A549 treated with AZD2906 at 1 μM for 4 hours (cell line): ENCODE measurements around the gene MMP28. TPM values are rescaled to one million over a fixed set of nuclear protein-coding genes. Genes with fewer than 3 reads are reported as not detected.

Source experiments
- total RNA-seq: library from RNA; stranded (reverse); fragments of 200-300 nt; extraction: Qiagen RNA extraction; gene quantifications from 5 replicates; pipeline ENCODE4 v1.2.3, GENCODE V29; 2022

Gene MMP28, protein sequence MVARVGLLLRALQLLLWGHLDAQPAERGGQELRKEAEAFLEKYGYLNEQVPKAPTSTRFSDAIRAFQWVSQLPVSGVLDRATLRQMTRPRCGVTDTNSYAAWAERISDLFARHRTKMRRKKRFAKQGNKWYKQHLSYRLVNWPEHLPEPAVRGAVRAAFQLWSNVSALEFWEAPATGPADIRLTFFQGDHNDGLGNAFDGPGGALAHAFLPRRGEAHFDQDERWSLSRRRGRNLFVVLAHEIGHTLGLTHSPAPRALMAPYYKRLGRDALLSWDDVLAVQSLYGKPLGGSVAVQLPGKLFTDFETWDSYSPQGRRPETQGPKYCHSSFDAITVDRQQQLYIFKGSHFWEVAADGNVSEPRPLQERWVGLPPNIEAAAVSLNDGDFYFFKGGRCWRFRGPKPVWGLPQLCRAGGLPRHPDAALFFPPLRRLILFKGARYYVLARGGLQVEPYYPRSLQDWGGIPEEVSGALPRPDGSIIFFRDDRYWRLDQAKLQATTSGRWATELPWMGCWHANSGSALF
- 4.9 to 8.4 TPM (median 7.1 TPM) in 5 replicates for total RNA-seq

DNA sequence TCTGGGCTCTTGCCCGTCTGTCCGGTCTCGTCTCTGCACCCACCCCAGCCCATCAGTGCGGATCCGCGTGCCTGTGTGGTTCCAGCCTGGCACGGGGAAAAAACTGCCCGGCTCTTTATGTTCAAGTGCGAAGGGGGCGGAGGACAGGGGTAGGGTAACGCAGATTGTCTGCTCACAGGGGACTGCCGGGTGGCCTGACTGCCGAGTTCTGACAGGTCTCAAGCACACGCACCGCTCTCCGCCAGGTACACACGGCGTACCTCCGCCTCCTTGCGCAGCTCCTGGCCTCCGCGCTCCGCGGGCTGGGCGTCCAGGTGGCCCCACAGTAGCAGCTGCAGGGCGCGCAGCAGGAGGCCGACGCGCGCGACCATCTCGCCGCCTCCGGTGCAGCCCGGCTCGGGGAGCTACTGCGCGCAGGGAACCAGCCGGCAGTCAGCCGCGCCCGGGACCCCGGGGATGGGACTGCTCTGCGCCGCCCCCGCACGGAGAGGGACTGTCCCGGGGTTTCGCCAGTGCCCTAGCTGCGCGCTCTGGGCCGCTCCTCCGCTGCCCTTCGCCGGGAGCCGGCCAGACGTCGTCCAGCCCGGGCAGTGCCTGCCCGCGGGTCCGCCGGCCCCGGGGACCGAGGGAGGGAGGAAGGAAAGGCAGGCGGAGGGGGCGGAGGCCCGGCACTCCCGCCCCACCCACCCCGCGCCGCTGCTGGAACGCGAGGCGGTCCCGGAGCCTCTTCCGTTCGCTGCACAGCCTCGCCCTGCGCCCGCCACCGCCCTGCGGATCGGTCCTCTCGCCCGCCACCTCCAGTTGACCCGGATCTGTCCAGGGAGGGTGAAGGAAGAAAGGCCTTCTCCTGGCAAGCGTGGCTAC lies at the start of gene MMP28:
Gene MMP28 (minus strand): TSS at position 635 of the 864 bp plus-strand sequence. CDS start 264 bp downstream, at position 371.

DNA sequence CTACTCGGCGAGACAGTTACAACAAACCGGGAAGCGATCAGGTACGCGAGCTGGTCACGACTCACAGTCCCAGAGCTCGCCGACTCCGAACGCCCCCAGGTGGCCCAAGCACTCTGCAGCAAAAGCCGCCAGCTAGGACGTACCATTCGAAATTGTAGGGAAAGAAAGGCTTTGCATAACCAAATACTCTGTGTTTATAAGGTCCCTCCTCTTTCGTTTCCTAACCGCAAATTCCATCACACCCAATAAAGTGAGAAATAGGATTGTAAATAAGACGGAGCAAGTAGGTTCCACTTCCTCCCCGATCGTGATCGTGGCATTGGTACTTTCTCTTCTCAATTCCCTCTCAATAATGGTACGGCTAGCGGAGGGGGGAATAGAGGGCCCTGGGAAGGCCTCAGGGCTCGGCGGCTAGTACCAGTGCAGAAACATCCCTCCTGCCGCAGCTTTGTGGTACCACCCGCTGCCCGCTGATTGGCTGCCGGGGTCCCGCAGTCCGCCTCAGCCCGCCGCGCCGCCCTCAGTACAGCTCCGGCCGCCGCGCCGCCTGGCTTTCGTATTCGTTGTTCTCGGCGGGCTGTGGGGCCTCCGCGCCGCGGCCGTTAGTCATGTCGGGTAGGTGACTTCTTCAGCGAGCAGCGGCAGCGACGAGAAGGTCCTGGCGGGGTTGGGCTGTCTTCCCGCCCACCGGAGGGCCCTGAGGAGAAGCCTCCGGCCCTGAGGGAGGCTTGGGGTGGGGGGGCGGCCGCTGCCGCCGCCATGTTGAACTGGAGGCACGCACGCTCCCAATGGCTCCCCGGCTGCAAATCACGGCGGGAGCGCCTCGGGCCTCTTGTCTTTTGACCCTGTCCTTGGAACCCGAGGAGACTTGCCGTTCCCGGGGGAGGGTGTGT lies 13.8 kb upstream of the MMP28 start, which contains the start of gene TAF15:
Gene TAF15 (plus strand): TSS at position 523 of the 893 bp plus-strand sequence. CDS start 86 bp downstream, at position 609.

DNA sequence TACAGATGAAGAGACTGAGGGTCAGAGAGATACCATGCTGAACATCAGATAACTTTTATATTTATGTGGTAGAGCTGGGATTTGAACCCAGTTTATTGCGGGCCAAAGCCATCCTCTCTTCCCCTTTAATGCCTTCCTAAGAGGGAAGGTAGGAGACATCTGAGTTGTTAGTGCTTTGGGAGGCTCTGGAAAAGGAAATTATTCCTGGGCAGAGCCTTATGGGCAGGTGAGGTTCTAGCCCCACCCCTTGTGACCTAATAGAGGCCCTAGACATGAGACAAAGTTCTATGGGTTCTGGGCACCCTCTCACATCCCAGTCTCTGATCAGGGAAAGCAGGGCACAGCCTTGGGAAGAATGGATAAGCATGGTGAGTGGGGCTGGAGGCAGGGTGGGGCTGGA lies 34.9 kb downstream of the MMP28 start, which contains the start of gene C17orf50:
Gene C17orf50 (plus strand): TSS at position 301 of the 400 bp plus-strand sequence. CDS start 55 bp downstream, at position 356.

DNA sequence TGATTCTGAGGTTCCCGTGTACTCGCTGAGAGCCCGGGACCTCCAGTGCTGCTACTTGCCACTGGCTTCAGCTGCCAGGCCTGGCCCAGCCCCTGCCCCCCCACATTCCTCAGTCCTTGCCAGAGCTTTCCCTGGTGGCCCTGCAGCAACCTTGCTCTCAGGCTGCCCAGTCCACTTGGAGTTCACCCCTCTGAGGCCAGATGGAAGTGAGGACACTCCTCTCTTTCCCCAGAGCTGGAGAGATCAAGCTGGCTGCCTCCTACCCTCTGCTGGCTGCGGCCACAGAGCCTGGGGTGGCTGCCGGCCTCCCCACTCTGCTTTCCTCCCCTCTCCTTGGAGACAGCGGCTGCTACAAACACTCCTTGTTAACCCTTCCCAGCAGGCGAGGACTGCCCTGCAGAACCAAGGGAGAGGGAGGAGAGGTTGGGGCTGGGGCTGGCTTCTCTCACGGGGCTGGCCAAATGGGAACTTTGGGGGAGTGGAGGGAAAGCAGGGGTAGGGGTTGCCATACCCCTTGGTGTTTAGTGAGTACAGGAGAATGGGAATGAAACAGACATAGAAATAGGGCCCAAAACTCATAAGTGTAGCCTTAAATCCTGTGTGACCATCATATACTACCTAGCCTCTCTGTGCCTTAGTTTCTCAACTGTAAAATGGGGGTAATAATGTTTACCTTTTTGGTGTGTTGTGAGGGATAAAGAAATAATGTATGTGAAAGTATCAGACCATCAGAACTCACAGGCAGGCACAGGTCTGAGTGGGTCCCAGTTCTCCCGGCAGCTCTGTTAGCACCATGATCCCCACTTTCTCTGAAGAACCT lies 42.3 kb downstream of the MMP28 start, which contains the start of gene GAS2L2:
Gene GAS2L2 (minus strand): TSS at position 295 of the 820 bp plus-strand sequence. CDS start 389 bp downstream, outside the sequence.

DNA sequence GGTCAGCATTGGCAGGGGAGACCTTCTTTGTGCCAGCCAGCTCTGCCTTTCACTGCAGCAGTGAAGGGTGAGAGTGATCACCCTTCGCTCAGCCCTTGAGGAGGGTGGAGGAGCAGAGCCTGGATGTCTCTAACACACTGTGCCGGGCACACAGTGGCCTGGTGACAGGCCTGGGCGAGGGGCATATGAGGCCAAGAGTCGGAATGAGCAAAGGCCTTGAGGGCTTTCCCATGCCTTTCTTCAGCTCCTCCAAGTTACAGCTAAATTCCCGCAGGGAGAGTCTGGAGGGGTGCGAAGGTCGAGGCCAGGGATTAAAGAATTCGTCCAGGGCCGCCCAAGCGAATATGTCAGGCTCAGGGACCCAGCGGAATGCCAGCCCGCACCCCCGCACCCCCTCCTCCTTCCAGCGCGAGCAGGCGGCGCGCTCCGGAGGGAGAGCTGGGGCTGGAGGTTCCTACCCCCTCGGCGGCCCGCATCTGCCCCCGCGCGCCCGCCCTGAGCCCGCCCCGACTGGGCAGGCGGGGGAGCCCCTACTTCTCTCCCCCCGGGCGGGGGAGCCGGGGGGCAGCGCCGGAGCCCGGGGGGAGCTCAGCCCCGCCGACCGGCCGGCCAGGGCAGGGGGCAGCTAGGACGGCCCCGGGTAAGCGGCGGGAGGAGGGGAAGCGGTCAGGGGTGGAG lies 64.1 kb downstream of the MMP28 start, which contains the start of gene RASL10B:
Gene RASL10B (plus strand): TSS at position 401 of the 678 bp plus-strand sequence. CDS start 3,546 bp downstream, outside the sequence.

Other genes with a start within 250 kb of the MMP28 start
- gene SLFN14, start 234.8 kb downstream of the MMP28 start, total RNA-seq: not detected in 5 replicates
- gene PEX12, start 217.1 kb downstream of the MMP28 start, total RNA-seq: 8.6 to 9.9 TPM (median 9.0 TPM) in 5 replicates
- gene AP2B1, start 208.3 kb downstream of the MMP28 start, total RNA-seq: 117 to 149 TPM (median 128 TPM) in 5 replicates
- gene RASL10B, start 64.0 kb downstream of the MMP28 start, total RNA-seq: 0.07 to 0.30 TPM (median 0.13 TPM) in 5 replicates
- 0.07 to 0.09 TPM (median 0.08 TPM) in 5 replicates for gene GAS2L2, start 42.4 kb downstream of the MMP28 start, total RNA-seq
- gene C17orf50, start 34.8 kb downstream of the MMP28 start, total RNA-seq: 0.12 to 0.53 TPM (median 0.26 TPM) in 5 replicates
- gene TAF15, start 13.8 kb upstream of the MMP28 start, total RNA-seq: 190 to 214 TPM (median 208 TPM) in 5 replicates
- gene HEATR9, start 73.2 kb upstream of the MMP28 start, total RNA-seq: not detected in 5 replicates
- 0.79 to 1.5 TPM (median 1.2 TPM) in 5 replicates for gene CCL5, start 84.7 kb upstream of the MMP28 start, total RNA-seq
- 2.6 to 3.9 TPM (median 3.4 TPM) in 5 replicates for gene RDM1, start 135.1 kb upstream of the MMP28 start, total RNA-seq
- not detected in 5 replicates for gene LYZL6, start 148.1 kb upstream of the MMP28 start, total RNA-seq
- not detected in 5 replicates for gene CCL16, start 185.9 kb upstream of the MMP28 start, total RNA-seq
- gene CCL14, start 191.1 kb upstream of the MMP28 start, total RNA-seq: not detected in 5 replicates
- gene CCL15, start 205.9 kb upstream of the MMP28 start, total RNA-seq: not detected in 5 replicates
- gene CCL23, start 222.3 kb upstream of the MMP28 start, total RNA-seq: not detected in 5 replicates